Spleen (tissue), 11 donors: Measurements from ENCODE around the gene DCP2. TPM values are rescaled to one million over a fixed set of nuclear protein-coding genes. Genes with fewer than 3 reads are reported as not detected.

ENCODE experiments used
- DNase-seq: peaks from one replicate; pipeline ENCODE4 v3.0.0-alpha.2; 2020
- H3K27ac ChIP-seq, 8 donors: fragments of 200-600 bp; sonication (generic) in 7 of 8; 1 replicate in 4 of 8; 2 replicates in 4 of 8; pipeline versions ENCODE4 v1.5.0 to v1.8.0; 2016 to 2021; ENCODE audit warnings: inconsistent platforms in 4 of 8, mild to moderate bottlenecking in 4 of 8, moderate library complexity in 1 of 8
- H3K27me3 ChIP-seq, 7 donors: fragments of 200-600 bp; sonication (generic) in 6 of 7; replicated peaks in 1 of 7; 1 replicate in 4 of 7; 2 replicates in 3 of 7; pipeline versions ENCODE4 v1.5.0 to v1.8.0; 2016 to 2021; ENCODE audit warnings: inconsistent platforms in 3 of 7, mild to moderate bottlenecking in 1 of 7
- H3K36me3 ChIP-seq, 6 donors: fragments of 200-600 bp; sonication (generic) in 5 of 6; 1 replicate in 4 of 6; 2 replicates in 2 of 6; pipeline versions ENCODE4 v1.5.0 to v1.8.0; 2016 to 2021; ENCODE audit warnings: inconsistent platforms in 2 of 6
- H3K4me1 ChIP-seq, 6 donors: fragments of 200-600 bp; sonication (generic) in 5 of 6; 1 replicate in 3 of 6; 2 replicates in 3 of 6; pipeline versions ENCODE4 v1.5.0 to v1.8.0; 2016 to 2021; ENCODE audit warnings: inconsistent platforms in 3 of 6
- H3K4me3 ChIP-seq, 8 donors: fragments of 200-600 bp; sonication (generic) in 7 of 8; 1 replicate in 4 of 8; 2 replicates in 4 of 8; pipeline versions ENCODE4 v1.5.0 to v1.8.0; 2016 to 2021; ENCODE audit warnings: inconsistent platforms in 4 of 8, mild to moderate bottlenecking in 4 of 8, moderate library complexity in 2 of 8
- H3K9me3 ChIP-seq, 8 donors: fragments of 200-600 bp; sonication (generic) in 7 of 8; 1 replicate in 4 of 8; 2 replicates in 4 of 8; pipeline versions ENCODE4 v1.5.0 to v1.8.0; 2016 to 2021; ENCODE audit warnings: inconsistent platforms in 4 of 8
- POLR2A ChIP-seq, 3 donors: fragments of 450-650 bp; IDR thresholded peaks; one replicate each; pipeline ENCODE4 v1.5.1; 2017; ENCODE audit warnings: antibody characterized with exemption in 3 of 3, mild to moderate bottlenecking in 1 of 3
- POLR2AphosphoS5 ChIP-seq, 3 donors: sonication (generic); formaldehyde crosslinking; IDR thresholded peaks; one replicate each; pipeline ENCODE4 v1.5.1; 2017; ENCODE audit warnings: antibody characterized with exemption in 3 of 3
- WGBS, 5 donors: extraction: QIAGEN DNeasy Blood & Tissue Kit in 3 of 5; methylation state at CpG; one replicate each; pipeline versions ENCODE4 v1.1.5 to v1.1.7; 2013 to 2018; 5-methylcytosine and 5-hydroxymethylcytosine counted together
- intact Hi-C: fragments of 100-400 bp; cut with DNase I; formaldehyde crosslinking; loops from one replicate; pipeline ENCODE4 v1.15.0; 2023; ENCODE audit warnings: low total_unique reads
- polyA plus RNA-seq, 3 donors: library from polyadenylated mRNA; stranded (reverse); fragments of 200-250 nt; gene quantifications; one replicate each; pipeline ENCODE4 v1.2.1, GENCODE V29; 2013
- total RNA-seq, 7 donors: library from RNA; depleted of rRNA in 3 of 7; stranded (reverse); fragments of >200 nt in 3 of 7; fragmentation: NEBNext Ultra II Directional in 4 of 7; extraction: Animal tissue kit (Norgen Biotek cat#: 25700) in 4 of 7; gene quantifications; one replicate each; pipeline versions ENCODE4 v1.1.0 to v1.2.1, GENCODE V29; 2016 to 2021
- TF ChIP-seq, protein P1 (sequence below), 11 experiments: fragments of 200-600 bp in 7 of 11; fragments of 450-650 bp in 4 of 11; sonication (generic) in 4 of 11; IDR thresholded peaks in 8 of 11; conservative IDR thresholded peaks in 3 of 11; 1 replicate in 7 of 11; 2 replicates in 4 of 11; pipeline versions ENCODE4 v1.4.0 to v1.8.0; 2016 to 2021; ENCODE audit warnings: antibody characterized with exemption in 11 of 11, inconsistent platforms in 4 of 11, mild to moderate bottlenecking in 1 of 11
- donor health status: healthy with polysubstance abuse.
- donor health status: DM: no; HTN: no; CAD: no; lungs with moderate emphysema.
- donor health status: DM: no; HTN: no; CAD: no.
- donor health status: Bipolar disorder and iron deficiency.
- donor health status: healthy.
- donor health status: DM: no; HTN: no; CAD: no.
- donor health status: DM: yes; HTN: yes; CAD: no.

DCP2 gene
- total and polyA plus RNA-seq, 10 donors: 17.5 to 110 (median 78.4) TPM

DNA sequence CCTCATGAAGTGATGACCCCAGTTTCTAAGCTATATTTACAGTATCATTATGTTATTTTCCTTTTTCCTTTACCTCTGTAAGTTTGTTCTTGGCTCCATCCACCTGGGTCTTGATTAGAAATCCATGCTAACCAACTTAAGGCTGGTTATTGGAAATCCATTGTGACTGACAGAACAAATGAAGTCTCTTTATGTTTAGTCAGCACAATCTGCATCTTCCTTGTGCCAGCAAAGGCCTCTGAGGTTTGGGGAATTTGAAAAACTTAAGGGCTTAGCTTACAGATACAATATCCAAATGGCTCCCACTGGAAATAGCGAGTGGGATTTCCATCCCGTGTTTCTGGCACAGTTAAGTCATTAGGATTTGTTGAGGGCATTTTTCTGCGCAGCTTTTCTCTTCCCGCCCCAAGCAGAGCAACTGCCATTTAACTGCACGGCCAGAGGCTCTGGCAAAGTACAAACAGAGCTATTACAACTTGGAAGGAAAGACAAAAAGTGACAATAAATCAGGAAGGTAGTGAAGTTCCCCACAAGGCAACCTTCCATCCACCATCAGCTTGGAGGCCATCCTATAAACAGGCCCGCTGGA lies 64.2 kb downstream of the DCP2 start:
- no peaks in the 10 kb centered on the region for H3K4me1 ChIP-seq
- TF ChIP-seq POLR2A (IDR thresholded peaks at IDR 0.05): no peak
- TF ChIP-seq, protein P1, sequence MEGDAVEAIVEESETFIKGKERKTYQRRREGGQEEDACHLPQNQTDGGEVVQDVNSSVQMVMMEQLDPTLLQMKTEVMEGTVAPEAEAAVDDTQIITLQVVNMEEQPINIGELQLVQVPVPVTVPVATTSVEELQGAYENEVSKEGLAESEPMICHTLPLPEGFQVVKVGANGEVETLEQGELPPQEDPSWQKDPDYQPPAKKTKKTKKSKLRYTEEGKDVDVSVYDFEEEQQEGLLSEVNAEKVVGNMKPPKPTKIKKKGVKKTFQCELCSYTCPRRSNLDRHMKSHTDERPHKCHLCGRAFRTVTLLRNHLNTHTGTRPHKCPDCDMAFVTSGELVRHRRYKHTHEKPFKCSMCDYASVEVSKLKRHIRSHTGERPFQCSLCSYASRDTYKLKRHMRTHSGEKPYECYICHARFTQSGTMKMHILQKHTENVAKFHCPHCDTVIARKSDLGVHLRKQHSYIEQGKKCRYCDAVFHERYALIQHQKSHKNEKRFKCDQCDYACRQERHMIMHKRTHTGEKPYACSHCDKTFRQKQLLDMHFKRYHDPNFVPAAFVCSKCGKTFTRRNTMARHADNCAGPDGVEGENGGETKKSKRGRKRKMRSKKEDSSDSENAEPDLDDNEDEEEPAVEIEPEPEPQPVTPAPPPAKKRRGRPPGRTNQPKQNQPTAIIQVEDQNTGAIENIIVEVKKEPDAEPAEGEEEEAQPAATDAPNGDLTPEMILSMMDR (IDR thresholded peaks at IDR 0.05 in 8 of 11, conservative IDR thresholded peaks at IDR 0.05 in 3 of 11): no peak
- no peak for TF ChIP-seq POLR2AphosphoS5 (IDR thresholded peaks at IDR 0.05)
- 88 to 97% (median 90%) methylated on average over 6 of the region's 6 CpGs for WGBS, 5 donors
- peaks cover 0 to 13% (median 3%) of the 10 kb centered on the region in 6 donors for H3K36me3 ChIP-seq
- H3K9me3 ChIP-seq: no peaks in the 10 kb centered on the region
- H3K27ac ChIP-seq: no peak overlapping the region
- no peak overlapping the region for H3K4me3 ChIP-seq
- H3K27me3 ChIP-seq: no peaks in the 10 kb centered on the region
- intact Hi-C loops: no loop called here
- DNase-seq: no peak

DNA sequence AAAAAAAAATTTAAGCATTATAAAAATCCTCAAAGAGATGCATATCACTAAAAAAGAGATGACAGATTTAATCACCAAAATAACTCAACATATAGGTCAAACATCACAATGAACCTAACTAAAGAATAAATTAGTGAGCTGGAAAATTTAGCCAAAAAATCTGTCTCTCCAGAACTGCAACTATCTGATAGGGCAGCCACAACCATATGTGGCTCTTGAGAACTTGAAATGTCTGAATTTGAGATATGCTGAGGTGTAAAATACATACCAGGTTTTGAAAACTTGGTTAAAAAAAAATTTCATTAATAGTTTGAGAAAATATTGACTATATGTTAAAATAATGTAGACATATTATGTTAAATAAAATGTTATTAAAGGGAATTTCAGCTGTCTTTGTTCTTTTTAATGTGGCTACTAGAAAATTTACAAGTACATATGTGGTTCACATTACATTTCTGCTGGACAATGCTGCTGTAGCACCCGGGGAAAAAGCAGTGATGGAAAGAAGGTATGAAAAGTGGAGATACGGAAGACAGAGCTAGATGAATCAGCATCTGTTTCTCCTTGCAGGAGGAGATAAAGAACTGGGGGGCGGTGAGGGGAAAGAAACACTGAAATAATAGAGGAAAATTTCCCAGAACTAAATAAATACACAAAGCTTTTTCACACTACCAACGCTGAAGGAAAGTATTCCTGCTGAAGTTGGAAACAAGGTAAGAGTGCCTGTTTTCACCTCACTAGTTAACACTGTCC lies 66.1 kb downstream of the DCP2 start:
- Histone ChIP-seq H3K9me3 (no peaks in the 10 kb centered on the region), H3K36me3 (peaks cover 0 to 7% (median 3%) of the 10 kb centered on the region in 6 donors), H3K27me3 (no peaks in the 10 kb centered on the region), H3K27ac (no peak overlapping the region), H3K4me3 (no peak overlapping the region), H3K4me1 (peaks cover 0 to 8% (median 7%) of the 10 kb centered on the region in 6 donors)
- DNase-seq: no peak
- TF ChIP-seq, protein P1 (IDR thresholded peaks at IDR 0.05 in 8 of 11, conservative IDR thresholded peaks at IDR 0.05 in 3 of 11): no peak
- TF ChIP-seq POLR2A (IDR thresholded peaks at IDR 0.05) (no peak), POLR2AphosphoS5 (IDR thresholded peaks at IDR 0.05) (no peak)
- intact Hi-C loops: no loop called here
- 84 to 93% (median 88%) methylated on average over 4 of the region's 4 CpGs for WGBS, 5 donors

DNA sequence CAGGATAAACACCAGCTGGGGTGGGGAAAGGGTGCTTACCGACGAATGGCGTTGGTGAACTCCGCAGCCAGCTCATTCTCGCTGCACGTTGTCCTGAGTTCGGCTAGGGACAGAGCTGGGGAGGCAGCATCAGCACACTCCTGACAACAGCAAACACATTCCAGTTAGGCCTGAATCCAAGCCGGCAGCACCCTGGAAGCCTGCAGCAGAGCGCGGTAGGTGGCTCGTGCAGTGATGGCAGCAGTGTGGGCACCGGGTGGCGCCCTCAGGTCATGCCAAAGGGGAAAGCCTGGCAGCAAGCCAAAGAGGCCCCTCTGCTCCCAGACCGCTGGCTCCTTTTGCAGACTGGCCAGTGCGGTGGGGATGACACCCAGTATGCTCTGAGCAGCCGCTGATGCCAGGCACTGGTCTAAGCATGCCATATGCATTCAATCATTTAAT lies 66.9 kb downstream of the DCP2 start:
- no peak for DNase-seq
- no peaks in the 10 kb centered on the region for H3K9me3 ChIP-seq
- no peaks in the 10 kb centered on the region for H3K27me3 ChIP-seq
- WGBS, 5 donors: 85 to 88% (median 86%) methylated on average over 10 to 16 of the region's 16 CpGs
- no peak overlapping the region for H3K4me3 ChIP-seq
- no peak overlapping the region for H3K27ac ChIP-seq
- TF ChIP-seq, protein P1 (IDR thresholded peaks at IDR 0.05 in 8 of 11, conservative IDR thresholded peaks at IDR 0.05 in 3 of 11): peak in 2 of 11 experiments; percentile 18 to 20
- no peak for TF ChIP-seq POLR2A (IDR thresholded peaks at IDR 0.05)
- TF ChIP-seq POLR2AphosphoS5 (IDR thresholded peaks at IDR 0.05): peak; percentile 38 to 71 (median 44)
- intact Hi-C loops: no loop called here
- H3K4me1 ChIP-seq: peaks cover 0 to 16% (median 10%) of the 10 kb centered on the region in 6 donors
- peaks cover 0 to 7% (median 3%) of the 10 kb centered on the region in 6 donors for H3K36me3 ChIP-seq
